Stimulated activated CD8-positive, alpha-beta memory T cell treated with anti-CD3 and anti-CD28 coated beads, Interleukin-7, amount 100 ng/mL, for 4 hours (primary cell): ENCODE data around the gene OCSTAMP.

Source experiments
- DNase-seq, 2 donors: peaks; one replicate each; pipeline ENCODE4 v3.0.0-alpha.2; 2020; ENCODE audit warnings: low read depth in 2 of 2

OCSTAMP gene

GRCh38 chr20:46552460-46553420 lies 2.3 kb upstream of the OCSTAMP start:
- peak; percentile 31 to 39 for DNase-seq

DNA sequence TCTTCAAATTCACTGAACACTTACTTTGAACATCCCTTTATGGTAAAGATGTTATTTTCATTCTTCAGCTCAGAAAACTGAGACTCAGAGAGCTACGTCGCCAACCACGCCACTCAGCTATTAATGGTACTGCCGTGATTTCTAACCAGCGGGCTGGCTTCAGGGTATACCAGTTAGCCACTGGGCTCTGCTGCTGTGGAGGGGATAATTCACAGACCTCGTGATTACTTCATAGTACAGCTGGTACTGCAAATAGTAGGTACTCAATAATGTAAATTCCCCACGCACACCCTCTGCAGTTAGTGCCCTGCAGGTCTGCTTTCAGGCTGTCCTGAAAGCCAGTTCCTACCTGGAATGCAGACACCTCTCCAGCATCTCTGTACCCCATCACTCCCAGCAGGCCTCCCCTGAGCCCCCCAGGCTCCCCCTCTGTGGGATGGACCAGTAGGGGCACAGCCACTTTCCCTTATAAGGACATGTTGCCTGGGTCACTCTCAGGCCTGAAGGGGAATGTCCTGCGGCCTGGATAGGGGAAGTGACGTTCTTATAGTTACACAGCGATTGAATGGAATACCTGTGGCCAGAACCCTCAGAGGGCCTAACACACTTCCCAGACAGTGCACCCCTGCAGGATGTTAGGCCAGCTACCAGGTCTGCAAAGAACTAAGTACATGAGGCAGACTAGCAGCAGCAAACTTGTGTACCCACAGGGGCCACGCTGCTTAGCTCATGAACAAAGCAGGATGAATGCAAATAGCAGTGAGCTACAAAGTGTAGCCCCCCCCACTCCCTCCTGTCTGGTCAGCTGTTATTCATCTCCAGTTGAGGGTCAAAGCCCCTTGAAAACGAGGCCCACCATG lies 1.3 kb upstream of the OCSTAMP start:
- no peak for DNase-seq

- DNase-seq, result no peak
Observed at GRCh38 chr20:46549188-46549972, 1.1 kb downstream of the OCSTAMP start.

DNA sequence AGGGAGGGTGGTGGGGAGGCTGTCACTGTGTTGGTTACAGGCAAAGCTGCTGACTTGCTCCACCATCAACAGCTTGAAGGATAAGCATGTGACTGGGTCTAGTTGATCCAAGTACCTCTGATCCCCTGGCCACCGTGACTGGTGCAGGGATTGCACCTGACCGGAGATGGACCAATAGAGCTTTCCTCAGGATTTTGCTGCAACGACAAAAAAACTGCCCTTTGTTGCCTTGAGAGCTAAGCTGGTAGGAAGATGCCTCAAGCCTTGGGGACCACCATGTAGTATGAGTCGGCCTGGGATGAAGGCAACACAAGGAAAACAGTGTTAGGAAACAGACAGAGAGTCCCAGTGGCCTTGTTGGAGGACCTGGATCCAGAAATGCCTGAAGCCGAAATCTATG lies 1.8 kb downstream of the OCSTAMP start:
- DNase-seq, result no peak

DNA sequence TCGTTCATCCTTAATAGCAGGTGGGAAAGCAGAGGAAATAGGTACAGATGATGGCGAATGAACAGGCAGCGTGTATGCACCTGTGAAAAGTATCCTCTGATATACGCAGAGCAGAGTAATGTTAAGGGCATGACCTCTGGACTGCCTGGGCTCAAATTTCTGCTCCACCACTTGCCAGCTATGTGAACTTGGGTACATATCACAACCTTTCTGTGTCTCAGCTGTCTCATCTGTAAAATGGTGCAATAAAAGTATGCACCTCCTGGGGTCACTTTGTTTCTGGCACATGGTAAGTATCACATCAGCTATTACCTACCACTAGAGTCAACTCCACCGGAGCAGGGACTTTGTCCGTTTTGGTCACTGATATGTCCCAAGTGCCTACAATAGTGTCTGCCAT lies 2.5 kb downstream of the OCSTAMP start:
- no peak for DNase-seq

GRCh38 chr20:46546936-46547335 lies 3.5 kb downstream of the OCSTAMP start:
- DNase-seq, result no peak

- no peak for DNase-seq
Observed at GRCh38 chr20:46546298-46546697, 4.2 kb downstream of the OCSTAMP start.

DNA sequence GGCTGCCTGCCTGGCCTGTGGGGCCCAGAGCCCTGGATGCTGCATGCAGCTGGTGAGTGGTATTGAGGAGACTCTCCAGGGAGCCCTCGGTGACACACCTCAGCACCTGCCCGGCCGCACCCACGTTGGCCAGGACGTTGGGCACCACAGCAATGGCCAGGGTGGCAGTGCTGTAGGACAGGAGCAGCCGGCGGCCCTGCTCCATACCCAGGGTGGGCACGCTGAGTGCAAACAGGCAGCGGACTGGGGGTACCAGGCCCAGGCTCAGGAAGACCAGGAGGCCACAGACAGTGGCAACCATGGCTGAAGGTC lies 4.7 kb downstream of the OCSTAMP start:
- DNase-seq, result no peak

DNA sequence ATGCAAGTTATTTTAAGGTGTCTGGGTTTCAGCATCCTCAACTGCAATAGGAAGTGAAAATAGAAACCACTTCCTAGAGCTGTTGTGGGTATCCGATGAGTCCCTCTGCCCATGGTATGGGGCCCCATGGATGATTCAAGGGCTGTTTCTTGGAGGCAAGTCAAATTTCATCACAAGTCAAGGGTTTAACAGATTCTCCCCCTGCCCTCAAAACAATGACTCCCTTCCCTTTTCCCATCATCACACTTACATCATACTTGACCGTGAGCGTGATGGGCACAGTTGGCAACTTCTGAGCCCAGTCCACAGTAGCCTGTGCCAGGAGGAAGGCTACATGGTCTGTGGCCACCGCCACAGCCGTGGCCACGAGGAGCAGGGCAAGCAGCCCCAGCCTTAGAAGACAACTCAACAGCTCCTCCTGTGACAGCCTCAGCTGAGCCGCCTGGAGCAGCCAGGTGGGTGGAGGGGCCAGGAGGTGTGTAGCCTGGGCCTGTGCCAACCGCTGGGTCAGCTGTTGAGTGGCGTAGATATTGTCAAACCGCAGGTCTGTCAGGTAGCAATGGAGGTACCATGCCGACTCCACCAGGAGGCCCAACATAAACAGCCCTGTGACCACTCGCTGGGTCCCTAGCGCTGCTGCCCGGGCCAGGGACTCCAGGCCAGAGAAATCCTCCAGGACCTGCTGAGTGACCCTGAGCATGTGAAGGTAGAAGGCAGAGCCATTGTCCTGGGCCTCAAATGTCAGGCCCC lies 5.2 kb downstream of the OCSTAMP start:
- DNase-seq, result peak; percentile 12 to 16

DNA sequence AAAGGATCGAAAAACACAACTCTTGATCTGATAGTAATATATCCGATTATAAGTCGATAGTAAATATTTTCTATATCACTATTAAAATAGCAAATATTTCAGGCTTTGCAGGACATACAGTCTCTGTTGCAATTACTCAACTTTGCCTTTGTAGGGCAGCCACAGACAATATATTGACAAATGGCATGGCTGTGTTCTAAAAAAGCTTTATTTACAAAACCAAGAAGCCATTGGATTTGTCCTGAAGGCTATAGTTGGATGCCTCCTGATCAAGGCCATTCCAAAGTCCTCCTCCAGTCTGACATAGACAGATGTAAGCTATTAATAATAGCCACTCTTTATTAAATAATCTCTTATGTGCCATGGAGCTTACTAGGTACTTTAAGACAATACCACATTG lies 5.9 kb downstream of the OCSTAMP start:
- no peak for DNase-seq

- DNase-seq, result no peak
Observed at GRCh38 chr20:46543959-46544358, 6.5 kb downstream of the OCSTAMP start.

DNA sequence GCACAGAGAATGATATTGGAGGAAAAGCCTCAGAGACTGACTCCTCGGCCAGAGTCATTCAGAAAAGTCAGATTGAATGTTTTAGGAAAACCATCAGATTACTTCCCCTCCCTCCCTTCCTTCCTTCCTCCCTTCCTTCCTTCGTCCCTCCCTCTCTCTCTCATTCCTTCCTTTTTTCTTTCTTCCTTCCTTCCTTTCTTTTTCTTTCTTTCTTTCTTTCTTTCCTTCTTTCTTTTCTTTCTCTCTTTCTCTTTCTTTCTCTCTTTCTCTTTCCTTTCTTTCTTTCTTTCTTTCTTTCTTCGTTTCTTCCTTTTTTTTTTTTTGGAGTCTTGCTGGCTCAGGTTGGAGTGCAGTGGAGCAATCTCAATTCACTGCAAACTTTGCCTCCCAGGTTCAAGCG lies 7.4 kb downstream of the OCSTAMP start:
- DNase-seq, result no peak

GRCh38 chr20:46541229-46541935 lies 9.1 kb downstream of the OCSTAMP start:
- no peak for DNase-seq

GRCh38 chr20:46539113-46539512 lies 11.3 kb downstream of the OCSTAMP start:
- DNase-seq, result no peak

GRCh38 chr20:46530640-46531039 lies 19.8 kb downstream of the OCSTAMP start:
- no peak for DNase-seq

GRCh38 chr20:46523696-46524328 lies 26.6 kb downstream of the OCSTAMP start:
- no peak for DNase-seq

DNA sequence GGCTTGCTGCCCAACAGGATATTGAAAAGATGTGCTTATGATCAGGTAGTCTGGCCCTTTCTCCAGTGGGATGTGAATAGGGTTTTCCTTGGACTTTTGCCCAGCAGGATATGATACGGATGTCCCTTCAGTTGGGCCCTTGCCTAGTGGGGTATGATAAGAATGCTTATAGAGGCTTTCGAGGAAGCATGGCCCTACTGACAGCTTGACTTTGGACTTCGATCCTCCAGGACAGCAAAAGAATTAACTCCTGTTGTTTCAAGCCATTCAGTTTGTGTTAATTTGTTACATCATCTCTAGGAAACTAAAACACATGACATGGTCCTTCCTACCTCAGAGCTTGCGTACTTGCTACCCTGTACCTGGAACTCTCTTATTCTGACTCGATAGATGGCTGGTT lies 27.3 kb downstream of the OCSTAMP start:
- DNase-seq, result no peak

GRCh38 chr20:46520976-46521579 lies 29.4 kb downstream of the OCSTAMP start:
- peak; percentile 10 to 26 for DNase-seq

DNA sequence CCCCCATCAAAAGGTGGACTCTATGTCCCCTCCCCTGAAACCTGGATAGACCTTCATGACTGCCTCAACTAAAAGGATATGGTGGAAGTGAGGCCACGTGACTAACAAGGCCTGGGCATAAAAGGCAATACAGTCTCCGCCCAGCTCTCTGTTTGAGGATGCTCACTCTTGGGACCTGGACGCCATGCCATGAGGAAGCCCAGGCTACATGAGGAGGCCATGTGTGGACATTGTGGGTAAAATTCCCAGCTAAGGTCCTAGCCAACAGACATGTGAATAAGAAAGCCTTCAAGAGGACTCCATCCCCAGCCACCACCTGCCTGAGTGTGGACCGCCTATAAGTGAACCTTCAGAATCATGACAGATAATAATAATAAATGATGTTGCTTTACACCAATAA lies 29.9 kb downstream of the OCSTAMP start:
- DNase-seq, result no peak
